HepG2 (cell line): ENCODE measurements around the gene ABCC9.

Source experiments
- GTF2F1 ChIP-seq: fragments of 150-350 bp; IDR thresholded peaks from 2 replicates; pipeline ENCODE4 v1.6.1; 2014; ENCODE audit warnings: low read length
- POLR2AphosphoS5 ChIP-seq: IDR thresholded peaks from 2 replicates; pipeline ENCODE4 v1.6.1; 2012; ENCODE audit warnings: low read depth, low read length
- SOX5 ChIP-seq: IDR thresholded peaks from 2 replicates; pipeline ENCODE4 v1.6.1; 2016; ENCODE audit warnings: borderline replicate concordance
- ZNF124 ChIP-seq: sonication (generic); formaldehyde crosslinking; IDR thresholded peaks from 2 replicates; pipeline ENCODE4 v1.4.0; 2020; ENCODE audit warnings: missing genetic modification reagents
- TF ChIP-seq, protein P1 (sequence below): sonication (generic); formaldehyde crosslinking; IDR thresholded peaks from 2 replicates; pipeline ENCODE4 v1.5.0; 2020; ENCODE audit warnings: mild to moderate bottlenecking, missing genetic modification reagents, moderate library complexity
- TF ChIP-seq, protein P2 (sequence below): sonication (generic); formaldehyde crosslinking; IDR thresholded peaks from 2 replicates; pipeline ENCODE4 v1.4.0; 2020; ENCODE audit warnings: mild to moderate bottlenecking, missing genetic modification reagents
- TF ChIP-seq, protein P3 (sequence below): sonication (generic); formaldehyde crosslinking; IDR thresholded peaks from 2 replicates; pipeline ENCODE4 v1.4.0; 2020; ENCODE audit warnings: missing genetic modification reagents
- TF ChIP-seq, protein P4 (sequence below): sonication (generic); formaldehyde crosslinking; IDR thresholded peaks from 2 replicates; pipeline ENCODE4 v1.8.1; 2023; ENCODE audit warnings: missing genetic modification reagents, inconsistent platforms, borderline replicate concordance

DNA sequence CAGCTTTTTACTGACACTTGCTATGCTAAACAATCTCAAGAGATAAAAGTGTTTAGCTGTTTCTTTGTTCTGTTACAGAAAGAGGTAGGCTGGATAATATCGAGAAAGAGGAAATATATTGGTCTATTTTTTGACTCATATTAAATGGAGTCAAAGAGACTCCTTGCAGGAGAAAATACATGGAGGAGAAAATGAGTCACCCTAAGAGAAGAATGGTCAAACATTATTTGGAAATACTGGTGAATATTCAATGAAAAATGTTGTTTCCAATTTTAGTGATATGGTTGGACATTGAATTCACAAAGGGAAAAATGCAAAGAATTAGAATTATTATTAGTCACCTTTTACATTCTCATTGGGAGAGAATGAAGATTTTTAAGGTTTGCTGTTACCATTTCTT is 169.9 kb downstream of the ABCC9 start:
- TF ChIP-seq, protein P1, sequence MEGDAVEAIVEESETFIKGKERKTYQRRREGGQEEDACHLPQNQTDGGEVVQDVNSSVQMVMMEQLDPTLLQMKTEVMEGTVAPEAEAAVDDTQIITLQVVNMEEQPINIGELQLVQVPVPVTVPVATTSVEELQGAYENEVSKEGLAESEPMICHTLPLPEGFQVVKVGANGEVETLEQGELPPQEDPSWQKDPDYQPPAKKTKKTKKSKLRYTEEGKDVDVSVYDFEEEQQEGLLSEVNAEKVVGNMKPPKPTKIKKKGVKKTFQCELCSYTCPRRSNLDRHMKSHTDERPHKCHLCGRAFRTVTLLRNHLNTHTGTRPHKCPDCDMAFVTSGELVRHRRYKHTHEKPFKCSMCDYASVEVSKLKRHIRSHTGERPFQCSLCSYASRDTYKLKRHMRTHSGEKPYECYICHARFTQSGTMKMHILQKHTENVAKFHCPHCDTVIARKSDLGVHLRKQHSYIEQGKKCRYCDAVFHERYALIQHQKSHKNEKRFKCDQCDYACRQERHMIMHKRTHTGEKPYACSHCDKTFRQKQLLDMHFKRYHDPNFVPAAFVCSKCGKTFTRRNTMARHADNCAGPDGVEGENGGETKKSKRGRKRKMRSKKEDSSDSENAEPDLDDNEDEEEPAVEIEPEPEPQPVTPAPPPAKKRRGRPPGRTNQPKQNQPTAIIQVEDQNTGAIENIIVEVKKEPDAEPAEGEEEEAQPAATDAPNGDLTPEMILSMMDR, result no peak
- TF ChIP-seq ZNF124 (CRISPR knock-in tag) (no peak), GTF2F1 (no peak), POLR2AphosphoS5 (no peak), SOX5 (no peak)
- TF ChIP-seq, protein P2, sequence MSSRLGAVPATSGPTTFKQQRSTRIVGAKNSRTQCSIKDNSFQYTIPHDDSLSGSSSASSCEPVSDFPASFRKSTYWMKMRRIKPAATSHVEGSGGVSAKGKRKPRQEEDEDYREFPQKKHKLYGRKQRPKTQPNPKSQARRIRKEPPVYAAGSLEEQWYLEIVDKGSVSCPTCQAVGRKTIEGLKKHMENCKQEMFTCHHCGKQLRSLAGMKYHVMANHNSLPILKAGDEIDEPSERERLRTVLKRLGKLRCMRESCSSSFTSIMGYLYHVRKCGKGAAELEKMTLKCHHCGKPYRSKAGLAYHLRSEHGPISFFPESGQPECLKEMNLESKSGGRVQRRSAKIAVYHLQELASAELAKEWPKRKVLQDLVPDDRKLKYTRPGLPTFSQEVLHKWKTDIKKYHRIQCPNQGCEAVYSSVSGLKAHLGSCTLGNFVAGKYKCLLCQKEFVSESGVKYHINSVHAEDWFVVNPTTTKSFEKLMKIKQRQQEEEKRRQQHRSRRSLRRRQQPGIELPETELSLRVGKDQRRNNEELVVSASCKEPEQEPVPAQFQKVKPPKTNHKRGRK, result no peak
- TF ChIP-seq, protein P3, sequence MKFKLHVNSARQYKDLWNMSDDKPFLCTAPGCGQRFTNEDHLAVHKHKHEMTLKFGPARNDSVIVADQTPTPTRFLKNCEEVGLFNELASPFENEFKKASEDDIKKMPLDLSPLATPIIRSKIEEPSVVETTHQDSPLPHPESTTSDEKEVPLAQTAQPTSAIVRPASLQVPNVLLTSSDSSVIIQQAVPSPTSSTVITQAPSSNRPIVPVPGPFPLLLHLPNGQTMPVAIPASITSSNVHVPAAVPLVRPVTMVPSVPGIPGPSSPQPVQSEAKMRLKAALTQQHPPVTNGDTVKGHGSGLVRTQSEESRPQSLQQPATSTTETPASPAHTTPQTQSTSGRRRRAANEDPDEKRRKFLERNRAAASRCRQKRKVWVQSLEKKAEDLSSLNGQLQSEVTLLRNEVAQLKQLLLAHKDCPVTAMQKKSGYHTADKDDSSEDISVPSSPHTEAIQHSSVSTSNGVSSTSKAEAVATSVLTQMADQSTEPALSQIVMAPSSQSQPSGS (CRISPR knock-in tag), result no peak
- TF ChIP-seq, protein P4, sequence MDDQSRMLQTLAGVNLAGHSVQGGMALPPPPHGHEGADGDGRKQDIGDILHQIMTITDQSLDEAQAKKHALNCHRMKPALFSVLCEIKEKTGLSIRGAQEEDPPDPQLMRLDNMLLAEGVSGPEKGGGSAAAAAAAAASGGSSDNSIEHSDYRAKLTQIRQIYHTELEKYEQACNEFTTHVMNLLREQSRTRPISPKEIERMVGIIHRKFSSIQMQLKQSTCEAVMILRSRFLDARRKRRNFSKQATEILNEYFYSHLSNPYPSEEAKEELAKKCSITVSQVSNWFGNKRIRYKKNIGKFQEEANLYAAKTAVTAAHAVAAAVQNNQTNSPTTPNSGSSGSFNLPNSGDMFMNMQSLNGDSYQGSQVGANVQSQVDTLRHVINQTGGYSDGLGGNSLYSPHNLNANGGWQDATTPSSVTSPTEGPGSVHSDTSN (CRISPR knock-in tag), result no peak
